Progenitor cell of endocrine pancreas (in vitro differentiated cells): Measurements from ENCODE around the gene CASP9. TPM values are rescaled to one million over a fixed set of nuclear protein-coding genes. Genes with fewer than 3 reads are reported as not detected.
A peak's percentile ranks its signal among the peaks of the same experiment; 100 is the strongest.
"Not testable (repeated sequence)": the region's sequence is repeated elsewhere in the genome, so short reads cannot be mapped to it uniquely, and the experiment has no call there.

Experiments
- DNase-seq: peaks from one replicate; pipeline ENCODE4 v3.0.0; 2021; ENCODE audit warnings: low spot score; ENCODE audit not compliant: unreplicated experiment
- H3K27ac Mint-ChIP-seq: 2 replicates; pipeline ENCODE4 v1.8.0; 2021; ENCODE audit warnings: mild to moderate bottlenecking, moderate library complexity, mixed read lengths
- H3K27me3 Mint-ChIP-seq: 2 replicates; pipeline ENCODE4 v1.8.0; 2021; ENCODE audit warnings: mixed read lengths
- H3K36me3 Mint-ChIP-seq: 2 replicates; pipeline ENCODE4 v1.8.0; 2022; ENCODE audit warnings: mixed read lengths; ENCODE audit not compliant: insufficient read depth
- H3K4me1 Mint-ChIP-seq: 2 replicates; pipeline ENCODE4 v1.8.0; 2021; ENCODE audit warnings: low read depth, mixed read lengths
- H3K4me3 Mint-ChIP-seq: 2 replicates; pipeline ENCODE4 v1.8.0; 2021; ENCODE audit warnings: low read depth, mild to moderate bottlenecking, moderate library complexity, mixed read lengths
- H3K9me3 Mint-ChIP-seq: 2 replicates; pipeline ENCODE4 v1.8.0; 2021; ENCODE audit warnings: low read depth, mixed read lengths
- CTCF ChIP-seq: fragments of 200-600 bp; sonication (generic); IDR thresholded peaks from one replicate; pipeline ENCODE4 v1.5.0; 2021; ENCODE audit warnings: antibody characterized with exemption, mild to moderate bottlenecking; ENCODE audit not compliant: unreplicated experiment
- total RNA-seq: library from RNA; stranded (reverse); gene quantifications from 2 replicates; pipeline ENCODE4 v1.2.1, GENCODE V29; 2021

CASP9 gene
- total RNA-seq, 1 donor from 2014 or later = 25.2 TPM

- no peaks in the 10 kb centered on the region for H3K9me3 Mint-ChIP-seq
- no peak overlapping the region for H3K4me3 Mint-ChIP-seq
- peak overlapping the region; percentile 59 for H3K27ac Mint-ChIP-seq
- TF ChIP-seq CTCF = no peak
- H3K4me1 Mint-ChIP-seq = peaks cover 6% of the 10 kb centered on the region
- no peaks in the 10 kb centered on the region for H3K27me3 Mint-ChIP-seq
- no peaks in the 10 kb centered on the region for H3K36me3 Mint-ChIP-seq
- no peak for DNase-seq
Measured at GRCh38 chr1:15465674-15466073, 58.3 kb downstream of the CASP9 start.

GRCh38 chr1:15463926-15464322 is 60.1 kb downstream of the CASP9 start:
- not testable (repeated sequence) for H3K36me3 Mint-ChIP-seq, H3K27me3 Mint-ChIP-seq, H3K27ac Mint-ChIP-seq, H3K4me3 Mint-ChIP-seq, DNase-seq, H3K4me1 Mint-ChIP-seq, H3K9me3 Mint-ChIP-seq

GRCh38 chr1:15463064-15463800 is 60.8 kb downstream of the CASP9 start:
- H3K4me1 Mint-ChIP-seq = peaks cover 11% of the 10 kb centered on the region
- H3K4me3 Mint-ChIP-seq, DNase-seq, H3K36me3 Mint-ChIP-seq, H3K27ac Mint-ChIP-seq, H3K27me3 Mint-ChIP-seq, H3K9me3 Mint-ChIP-seq: not testable (repeated sequence)

- H3K9me3 Mint-ChIP-seq = peaks cover 4% of the 10 kb centered on the region
- no peaks in the 10 kb centered on the region for H3K27me3 Mint-ChIP-seq
- peaks cover 21% of the 10 kb centered on the region for H3K4me1 Mint-ChIP-seq
- H3K27ac Mint-ChIP-seq = no peak overlapping the region
- TF ChIP-seq CTCF = no peak
- peaks cover 1% of the 10 kb centered on the region for H3K36me3 Mint-ChIP-seq
- DNase-seq = no peak
- no peak overlapping the region for H3K4me3 Mint-ChIP-seq
Measured at GRCh38 chr1:15460708-15461095, 63.3 kb downstream of the CASP9 start.

GRCh38 chr1:15459771-15460707 is 64.0 kb downstream of the CASP9 start:
- DNase-seq = no peak
- H3K27me3 Mint-ChIP-seq = no peaks in the 10 kb centered on the region
- peaks cover 4% of the 10 kb centered on the region for H3K9me3 Mint-ChIP-seq
- no peak overlapping the region for H3K27ac Mint-ChIP-seq
- H3K36me3 Mint-ChIP-seq = peaks cover 1% of the 10 kb centered on the region
- peaks cover 21% of the 10 kb centered on the region for H3K4me1 Mint-ChIP-seq
- H3K4me3 Mint-ChIP-seq = no peak overlapping the region
- TF ChIP-seq CTCF = no peak

- H3K36me3 Mint-ChIP-seq, H3K4me3 Mint-ChIP-seq, DNase-seq, H3K27me3 Mint-ChIP-seq, H3K9me3 Mint-ChIP-seq: not testable (repeated sequence)
- peak overlapping the region; percentile 2 for H3K27ac Mint-ChIP-seq
- H3K4me1 Mint-ChIP-seq = peaks cover 19% of the 10 kb centered on the region
Measured at GRCh38 chr1:15458388-15458787, 65.6 kb downstream of the CASP9 start.
